A673 (cell line): ENCODE data around the gene CHKA. TPM values are rescaled to one million over a fixed set of nuclear protein-coding genes. Genes with fewer than 3 reads are reported as not detected.

ENCODE experiments used
- BruUV-seq: library from RNA; stranded (reverse); fragments of 400-500 nt; replicated peaks from 2 replicates; lab custom pipeline; 2021; lab: Mats Ljungman, UMichigan
- CTCF ChIA-PET: fragments of 300-600 bp; sonication (Branson Sonifier 250); formaldehyde crosslinking; loops from one replicate; lab custom pipeline; 2022; ENCODE audit warnings: antibody characterized with exemption; lab: Charles Lee
- POLR2A ChIA-PET: fragments of 300-600 bp; sonication (Branson Sonifier 250); formaldehyde crosslinking; loops from one replicate; lab custom pipeline; 2022; ENCODE audit warnings: antibody characterized with exemption; ENCODE audit not compliant: low non-redundant PET; lab: Charles Lee
- DNase-seq: peaks from one replicate; pipeline ENCODE4 v3.0.0-alpha.2; 2015; ENCODE audit warnings: low spot score
- H3K27ac ChIP-seq: fragments of 200-600 bp; sonication (generic); 2 replicates; pipeline ENCODE4 v1.5.1; 2016; ENCODE audit warnings: mixed run types, low read depth, mild to moderate bottlenecking, mixed read lengths, antibody characterized with exemption, low read length; ENCODE audit not compliant: poor library complexity, severe bottlenecking
- H3K27me3 ChIP-seq: fragments of 200-600 bp; sonication (generic); replicated peaks from 2 replicates; pipeline ENCODE4 v1.6.1; 2017; ENCODE audit warnings: mixed run types, low read depth, mild to moderate bottlenecking, mixed read lengths, antibody characterized with exemption, low read length; ENCODE audit not compliant: insufficient read depth, poor library complexity
- H3K36me3 ChIP-seq: fragments of 200-600 bp; sonication (generic); 2 replicates; pipeline ENCODE4 v1.6.1; 2016; ENCODE audit warnings: mixed run types, mild to moderate bottlenecking, mixed read lengths, antibody characterized with exemption, low read length; ENCODE audit not compliant: insufficient read depth, poor library complexity, severe bottlenecking
- H3K4me1 ChIP-seq: fragments of 200-600 bp; sonication (generic); 2 replicates; pipeline ENCODE4 v1.6.1; 2017; ENCODE audit warnings: mixed run types, mild to moderate bottlenecking, mixed read lengths, antibody characterized with exemption, low read length; ENCODE audit not compliant: insufficient read depth, poor library complexity, severe bottlenecking
- H3K4me3 ChIP-seq: fragments of 200-600 bp; sonication (generic); 2 replicates; pipeline ENCODE4 v1.5.1; 2016; ENCODE audit warnings: low read depth, mixed run types, mild to moderate bottlenecking, mixed read lengths, low read length; ENCODE audit not compliant: poor library complexity, severe bottlenecking
- H3K9me3 ChIP-seq: fragments of 200-600 bp; sonication (generic); 2 replicates; pipeline ENCODE4 v1.6.1; 2016; ENCODE audit warnings: mixed run types, low read depth, mild to moderate bottlenecking, mixed read lengths, antibody characterized with exemption, low read length; ENCODE audit not compliant: poor library complexity, severe bottlenecking
- CTCF ChIP-seq: fragments of 300-800, 200-600 bp; sonication (generic); conservative IDR thresholded peaks from 2 replicates; pipeline ENCODE4 v1.5.1; 2017; ENCODE audit warnings: low read depth, mild to moderate bottlenecking, antibody characterized with exemption, low read length, moderate library complexity, mixed read lengths
- EZH2 ChIP-seq: fragments of 200-600 bp; sonication (generic); IDR thresholded peaks from 2 replicates; pipeline ENCODE4 v1.6.1; 2017; ENCODE audit warnings: borderline replicate concordance, low read depth, mild to moderate bottlenecking, mixed read lengths, antibody characterized with exemption, low read length; ENCODE audit not compliant: poor library complexity, severe bottlenecking
- intact Hi-C: fragments of 100-400 bp; cut with micrococcal nuclease; formaldehyde crosslinking; loops from one replicate; pipeline ENCODE4 v1.10.0; 2022; ENCODE audit not compliant: unreplicated experiment
- total RNA-seq: library from RNA; stranded (reverse); gene quantifications from 2 replicates; pipeline ENCODE4 v1.2.3, GENCODE V29; 2021

CHKA gene
- total RNA-seq, 1 experiment from 2014 or later, result 37.5 TPM

GRCh38 chr11:68115285-68115684 lies 5.9 kb downstream of the CHKA start:
- intact Hi-C loops, result no loop called here

GRCh38 chr11:68113986-68114385 lies 7.2 kb downstream of the CHKA start:
- BruUV-seq, result no TSS peak
- Histone ChIP-seq H3K27ac (no peak overlapping the region), H3K9me3 (no peaks in the 10 kb centered on the region), H3K4me1 (peaks cover 9% of the 10 kb centered on the region), H3K4me3 (no peak overlapping the region), H3K27me3 (no peaks in the 10 kb centered on the region), H3K36me3 (no peaks in the 10 kb centered on the region)
- CTCF ChIA-PET, result interaction anchor here (0.6 kb wide), 1 partner anchor 727 kb away, joined by 3 read pairs; no protein-coding TSS in a partner anchor
- DNase-seq, result no peak
- POLR2A ChIA-PET, result no interaction called here
- intact Hi-C loops, result no loop called here
- TF ChIP-seq CTCF (no peak), EZH2 (no peak)

More at GRCh38 chr11:68115285-68115684, 5.9 kb downstream of the CHKA start:
- Histone ChIP-seq H3K9me3 (no peaks in the 10 kb centered on the region), H3K27ac (no peak overlapping the region), H3K4me1 (peaks cover 9% of the 10 kb centered on the region), H3K36me3 (no peaks in the 10 kb centered on the region), H3K27me3 (no peaks in the 10 kb centered on the region), H3K4me3 (no peak overlapping the region)
- ChIA-PET POLR2A (no interaction called here), CTCF (no interaction called here)
- no TSS peak for BruUV-seq
- DNase-seq, result no peak
- TF ChIP-seq EZH2 (no peak), CTCF (no peak)

- no peak for DNase-seq
Measured at GRCh38 chr11:68107689-68108088, 13.5 kb downstream of the CHKA start.

More at GRCh38 chr11:68107689-68108088, 13.5 kb downstream of the CHKA start:
- no TSS peak for BruUV-seq
- no peaks in the 10 kb centered on the region for H3K27me3 ChIP-seq
- H3K4me3 ChIP-seq, result no peak overlapping the region
- ChIA-PET CTCF (no interaction called here), POLR2A (no interaction called here)
- H3K27ac ChIP-seq, result no peak overlapping the region
- TF ChIP-seq EZH2, result no peak
- no peak for TF ChIP-seq CTCF
- intact Hi-C loops, result no loop called here
- no peaks in the 10 kb centered on the region for H3K36me3 ChIP-seq
- no peaks in the 10 kb centered on the region for H3K9me3 ChIP-seq
- H3K4me1 ChIP-seq, result no peaks in the 10 kb centered on the region
